PC-9 (cell line): ENCODE measurements around the gene TMEM86A. TPM values are rescaled to one million over a fixed set of nuclear protein-coding genes. Genes with fewer than 3 reads are reported as not detected.

Experiments used
- BruUV-seq: library from RNA; stranded (reverse); fragments of 400-500 nt; replicated peaks from 2 replicates; lab custom pipeline; 2021; lab: Mats Ljungman, UMichigan
- CTCF ChIA-PET: fragments of 300-600 bp; sonication (Branson Sonifier 250); formaldehyde crosslinking; loops from one replicate; lab custom pipeline; 2022; ENCODE audit warnings: antibody characterized with exemption; lab: Charles Lee
- POLR2A ChIA-PET: fragments of 300-600 bp; sonication (Branson Sonifier 250); formaldehyde crosslinking; loops from one replicate; lab custom pipeline; 2022; ENCODE audit warnings: antibody characterized with exemption; ENCODE audit not compliant: unreplicated experiment; lab: Charles Lee
- DNase-seq, 2 experiments: peaks; one replicate each; pipeline versions ENCODE4 v3.0.0 to v3.0.0-alpha.2; 2015 to 2022; ENCODE audit warnings: mixed read lengths in 1 of 2
- H2AFZ ChIP-seq: fragments of 200-600 bp; sonication (generic); 2 replicates; pipeline ENCODE4 v1.8.1; 2017; ENCODE audit warnings: antibody characterized with exemption
- H3F3A ChIP-seq: fragments of 200-600 bp; sonication (generic); 2 replicates; pipeline ENCODE4 v1.8.1; 2017; ENCODE audit warnings: antibody characterized with exemption, mild to moderate bottlenecking, low read depth; ENCODE audit not compliant: insufficient read depth
- H3K27ac ChIP-seq: fragments of 200-600 bp; sonication (generic); 2 replicates; pipeline ENCODE4 v1.6.1; 2016; ENCODE audit warnings: mixed run types
- H3K27me3 ChIP-seq: fragments of 200-600 bp; sonication (generic); 2 replicates; pipeline ENCODE4 v1.6.1; 2016; ENCODE audit warnings: low read depth, mixed run types; ENCODE audit not compliant: insufficient read depth
- H3K36me3 ChIP-seq: fragments of 200-600 bp; sonication (generic); 2 replicates; pipeline ENCODE4 v1.6.1; 2016; ENCODE audit warnings: low read depth, mixed run types
- H3K4me1 ChIP-seq: fragments of 200-600 bp; sonication (generic); replicated peaks from 2 replicates; pipeline ENCODE4 v1.6.1; 2016; ENCODE audit warnings: mixed run types; ENCODE audit not compliant: insufficient read depth
- H3K4me2 ChIP-seq: fragments of 200-600 bp; sonication (generic); 2 replicates; pipeline ENCODE4 v1.6.1; 2017; ENCODE audit warnings: mixed run types
- H3K4me3 ChIP-seq: fragments of 200-600 bp; sonication (generic); 2 replicates; pipeline ENCODE4 v1.6.1; 2016; ENCODE audit warnings: mixed run types
- H3K79me2 ChIP-seq: fragments of 200-600 bp; sonication (generic); 2 replicates; pipeline ENCODE4 v1.6.1; 2017; ENCODE audit warnings: low read depth, mixed run types
- H3K9me2 ChIP-seq: fragments of 200-600 bp; sonication (generic); 2 replicates; pipeline ENCODE4 v1.8.1; 2017; ENCODE audit warnings: mild to moderate bottlenecking; ENCODE audit not compliant: insufficient read depth
- H3K9me3 ChIP-seq: fragments of 200-600 bp; sonication (generic); 2 replicates; pipeline ENCODE4 v1.8.1; 2016; ENCODE audit warnings: low read depth; ENCODE audit not compliant: insufficient read depth
- H4K20me1 ChIP-seq: fragments of 200-600 bp; sonication (generic); 2 replicates; pipeline ENCODE4 v1.8.1; 2017; ENCODE audit not compliant: insufficient read depth
- EZH2 ChIP-seq: fragments of 200-600 bp; sonication (generic); IDR thresholded peaks from 2 replicates; pipeline ENCODE4 v1.8.0; 2017; ENCODE audit warnings: antibody characterized with exemption, low read depth
- intact Hi-C: fragments of 100-400 bp; cut with micrococcal nuclease; formaldehyde crosslinking; loops from one replicate; pipeline ENCODE4 v1.10.0; 2022; ENCODE audit not compliant: unreplicated experiment
- total RNA-seq: library from RNA; stranded (reverse); gene quantifications from 2 replicates; pipeline ENCODE4 v1.2.3, GENCODE V29; 2021
- TF ChIP-seq, protein P1 (sequence below): fragments of 200-600 bp; sonication (generic); conservative IDR thresholded peaks from 2 replicates; pipeline ENCODE4 v1.6.1; 2017; ENCODE audit warnings: mixed run types, antibody characterized with exemption, mild to moderate bottlenecking, moderate library complexity

TMEM86A gene
- total RNA-seq, 1 experiment from 2014 or later, result 2.1 TPM

DNA sequence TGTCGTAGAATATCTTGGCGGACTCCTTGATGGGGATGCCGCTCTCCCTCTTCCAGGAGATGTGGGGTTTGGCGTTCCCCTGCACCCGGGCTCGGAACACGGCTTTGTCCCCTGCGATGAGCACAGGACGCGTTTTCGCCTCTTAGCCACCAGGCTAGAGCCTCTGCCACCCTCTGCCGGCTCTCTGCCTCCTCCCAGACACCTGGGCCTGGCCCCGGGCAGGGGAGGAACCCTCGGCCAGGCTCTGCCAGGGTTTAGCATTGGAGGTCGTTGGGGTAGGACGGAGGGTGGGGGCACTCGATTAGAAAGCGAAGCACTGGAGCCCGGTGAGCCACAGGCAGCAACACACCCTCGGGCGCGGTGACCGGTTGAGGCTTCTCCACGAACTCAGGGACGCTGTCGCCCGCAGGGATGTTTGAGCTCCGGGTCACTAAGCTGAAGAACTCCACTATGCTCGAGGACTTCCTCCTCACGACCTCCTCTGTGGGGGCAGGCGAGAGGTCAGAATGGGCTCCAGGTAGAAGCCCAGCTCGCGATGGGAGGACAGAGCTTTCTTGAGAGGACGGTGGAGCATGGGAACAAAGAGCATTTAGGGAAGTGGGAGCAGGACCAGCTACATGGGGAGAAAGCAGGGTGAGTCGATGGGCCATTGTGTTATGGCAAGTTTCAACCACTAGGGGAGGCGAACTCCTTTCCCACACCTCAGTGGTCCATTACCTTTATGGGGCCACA, 23.1 kb downstream of the TMEM86A start:
- no peaks in the 10 kb centered on the region for H3K9me3 ChIP-seq
- TF ChIP-seq EZH2, result no peak
- TF ChIP-seq, protein P1, sequence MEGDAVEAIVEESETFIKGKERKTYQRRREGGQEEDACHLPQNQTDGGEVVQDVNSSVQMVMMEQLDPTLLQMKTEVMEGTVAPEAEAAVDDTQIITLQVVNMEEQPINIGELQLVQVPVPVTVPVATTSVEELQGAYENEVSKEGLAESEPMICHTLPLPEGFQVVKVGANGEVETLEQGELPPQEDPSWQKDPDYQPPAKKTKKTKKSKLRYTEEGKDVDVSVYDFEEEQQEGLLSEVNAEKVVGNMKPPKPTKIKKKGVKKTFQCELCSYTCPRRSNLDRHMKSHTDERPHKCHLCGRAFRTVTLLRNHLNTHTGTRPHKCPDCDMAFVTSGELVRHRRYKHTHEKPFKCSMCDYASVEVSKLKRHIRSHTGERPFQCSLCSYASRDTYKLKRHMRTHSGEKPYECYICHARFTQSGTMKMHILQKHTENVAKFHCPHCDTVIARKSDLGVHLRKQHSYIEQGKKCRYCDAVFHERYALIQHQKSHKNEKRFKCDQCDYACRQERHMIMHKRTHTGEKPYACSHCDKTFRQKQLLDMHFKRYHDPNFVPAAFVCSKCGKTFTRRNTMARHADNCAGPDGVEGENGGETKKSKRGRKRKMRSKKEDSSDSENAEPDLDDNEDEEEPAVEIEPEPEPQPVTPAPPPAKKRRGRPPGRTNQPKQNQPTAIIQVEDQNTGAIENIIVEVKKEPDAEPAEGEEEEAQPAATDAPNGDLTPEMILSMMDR, result peak; percentile 88
- H3K36me3 ChIP-seq, result no peaks in the 10 kb centered on the region
- H3F3A ChIP-seq, result peaks cover 6% of the 10 kb centered on the region; the same call in 1 of the 2 replicates
- DNase-seq, result peak; percentile 51 to 54
- ChIA-PET CTCF (interaction anchor here (0.6 to 1.2 kb wide), 10 partner anchors 10 to 1182 kb away, joined by 3 to 6 read pairs (median 3); no protein-coding TSS in a partner anchor), POLR2A (interaction anchor here (0.6 kb wide), 2 partner anchors 16 to 47 kb away, joined by 4 to 5 read pairs; no protein-coding TSS in a partner anchor)
- peaks cover 25% of the 10 kb centered on the region for H3K27me3 ChIP-seq
- H3K4me1 ChIP-seq, result peaks cover 6% of the 10 kb centered on the region; the same call in 1 of the 2 replicates
- no peak overlapping the region for H3K27ac ChIP-seq
- no peaks in the 10 kb centered on the region for H4K20me1 ChIP-seq
- H3K4me3 ChIP-seq, result peak overlapping the region; percentile 56
- intact Hi-C loops, result loop anchor here (5.0 kb wide), 1 partner anchor 69 kb away; no protein-coding TSS in a partner anchor
- no peaks in the 10 kb centered on the region for H3K9me2 ChIP-seq
- peak overlapping the region; percentile 83 for H2AFZ ChIP-seq
- no peaks in the 10 kb centered on the region for H3K79me2 ChIP-seq
- BruUV-seq, result no TSS peak
- peak overlapping the region; percentile 92 for H3K4me2 ChIP-seq

DNA sequence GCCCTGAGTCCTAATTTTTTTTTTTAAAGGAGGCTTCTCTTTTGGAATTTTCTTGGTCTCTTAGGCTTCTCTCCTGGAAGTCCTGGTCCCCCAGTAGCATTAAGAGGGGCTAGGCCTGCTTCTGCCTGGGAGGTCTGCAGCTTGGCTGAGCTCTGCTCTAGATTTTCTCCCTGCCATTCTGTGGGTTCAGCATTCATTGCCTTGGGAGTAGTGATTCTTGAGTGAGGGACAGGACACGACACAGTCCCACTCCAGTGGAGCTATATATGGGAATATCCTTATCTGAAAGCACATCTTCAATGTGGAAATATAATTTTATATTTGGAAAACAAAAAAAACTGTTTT, 23.7 kb downstream of the TMEM86A start:
- Histone ChIP-seq H4K20me1 (no peaks in the 10 kb centered on the region), H3K4me3 (peak overlapping the region; percentile 56; the same call in 1 of the 2 replicates), H3K4me2 (peak overlapping the region; percentile 92), H3K36me3 (no peaks in the 10 kb centered on the region), H2AFZ (peak overlapping the region; percentile 83), H3F3A (peaks cover 6% of the 10 kb centered on the region; the same call in 1 of the 2 replicates), H3K9me3 (no peaks in the 10 kb centered on the region), H3K9me2 (no peaks in the 10 kb centered on the region), H3K27me3 (peaks cover 19% of the 10 kb centered on the region), H3K79me2 (no peaks in the 10 kb centered on the region), H3K4me1 (peaks cover 6% of the 10 kb centered on the region; the same call in 1 of the 2 replicates), H3K27ac (no peak overlapping the region)
- ChIA-PET CTCF (interaction anchor here (0.6 to 1.2 kb wide), 7 partner anchors 9 to 1181 kb away, joined by 3 to 5 read pairs (median 3); no protein-coding TSS in a partner anchor), POLR2A (interaction anchor here (0.6 kb wide), 1 partner anchor 46 kb away, joined by 5 read pairs; no protein-coding TSS in a partner anchor)
- intact Hi-C loops, result loop anchor here (5.0 kb wide), 1 partner anchor 70 kb away; no protein-coding TSS in a partner anchor
- TF ChIP-seq, protein P1, result peak; percentile 48; the same call in 1 of the 2 replicates
- no peak for TF ChIP-seq EZH2
- no peak for DNase-seq
- BruUV-seq, result no TSS peak

- intact Hi-C loops, result loop anchor here (5.0 kb wide), 1 partner anchor 72 kb away; no protein-coding TSS in a partner anchor
- Histone ChIP-seq H3K9me2 (no peaks in the 10 kb centered on the region), H3K4me2 (no peak overlapping the region), H3K4me3 (no peak overlapping the region), H3K4me1 (peaks cover 6% of the 10 kb centered on the region; the same call in 1 of the 2 replicates), H3K9me3 (no peaks in the 10 kb centered on the region), H3K79me2 (no peaks in the 10 kb centered on the region), H3K36me3 (no peaks in the 10 kb centered on the region), H3K27me3 (peaks cover 5% of the 10 kb centered on the region; the same call in 1 of the 2 replicates), H3F3A (peaks cover 6% of the 10 kb centered on the region; the same call in 1 of the 2 replicates), H2AFZ (no peak overlapping the region), H3K27ac (no peak overlapping the region), H4K20me1 (no peaks in the 10 kb centered on the region)
- ChIA-PET CTCF (interaction anchor here (0.9 kb wide), 1 partner anchor 737 kb away, joined by 3 read pairs; no protein-coding TSS in a partner anchor), POLR2A (no interaction called here)
- no TSS peak for BruUV-seq
- no peak for TF ChIP-seq EZH2
- TF ChIP-seq, protein P1, result no peak
- DNase-seq, result no peak
Measured at GRCh38 chr11:18723991-18724390, 25.4 kb downstream of the TMEM86A start.
